ENCODE data around the gene PACS1.

GRCh38 chr11:66279092-66279734 is 209.1 kb downstream of the PACS1 start:
- TF ChIP-seq TAF1 (IDR thresholded peaks at IDR 0.05; ENCODE audit: low read depth, low read length) (no peak), POLR2AphosphoS5 (IDR thresholded peaks at IDR 0.05; ENCODE audit: low read depth, low read length) (no peak), POLR2A (IDR thresholded peaks at IDR 0.05; ENCODE audit: low read depth, low read length) (no peak), POU2F2 (IDR thresholded peaks at IDR 0.05; ENCODE audit: low read depth, low read length) (no peak)

All from GM12891 (cell line).